Stimulated activated CD8-positive, alpha-beta memory T cell treated with anti-CD3 and anti-CD28 coated beads, Interleukin-4, amount 100 ng/mL, for 1 hour (primary cell): ENCODE results near the gene GRB10.

ENCODE experiments used
- DNase-seq, 2 donors: peaks; one replicate each; pipeline ENCODE4 v3.0.0-alpha.2; 2020; ENCODE audit warnings: low read depth in 2 of 2, low spot score in 1 of 2

The GRB10 gene

DNA sequence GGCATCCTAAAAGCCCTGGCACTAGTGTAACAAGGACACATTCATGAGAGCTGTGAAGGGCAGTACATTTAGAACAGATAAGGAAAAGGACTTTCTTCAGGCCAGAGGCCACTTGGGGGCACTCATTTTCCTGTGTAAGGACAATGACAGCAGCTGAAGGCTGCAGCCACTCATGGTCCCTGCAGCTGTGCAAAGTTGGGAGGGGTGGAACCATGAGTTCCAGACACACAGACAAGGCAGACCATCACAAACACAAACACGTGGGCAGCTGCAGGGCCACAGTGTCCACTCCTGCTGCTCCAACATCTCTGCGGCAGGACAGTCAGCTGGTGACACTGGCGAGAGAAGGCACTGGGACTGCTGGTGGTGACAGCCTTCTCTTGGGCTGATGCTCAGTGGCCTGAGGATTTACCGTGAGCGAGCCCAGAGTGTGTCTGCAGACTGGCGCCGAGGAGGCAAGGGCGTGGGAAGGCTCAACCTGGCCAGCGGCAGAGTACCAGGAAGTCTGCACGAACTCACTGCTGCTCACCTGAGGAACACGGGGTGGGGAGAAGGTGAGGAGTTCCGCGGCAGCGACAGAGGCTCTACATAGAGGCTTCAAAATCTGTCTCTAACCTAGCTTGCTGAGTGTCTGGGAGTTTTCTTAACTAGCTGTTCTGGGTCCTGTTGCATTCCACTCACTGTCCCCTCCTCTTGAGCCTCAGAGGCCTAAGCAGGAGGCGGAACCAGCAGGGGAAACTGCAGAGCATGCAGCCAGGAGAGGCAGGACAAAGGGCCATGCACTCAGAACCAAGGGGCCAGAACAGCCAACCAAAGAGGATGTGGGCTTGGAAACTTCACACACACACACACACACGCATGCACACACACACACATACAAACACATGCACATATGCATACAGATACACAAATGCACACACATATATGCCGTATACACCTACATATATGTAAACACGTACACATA lies 141.0 kb downstream of the GRB10 start:
- no peak for DNase-seq

- no peak for DNase-seq
These were observed 141.9 kb downstream of the GRB10 start for GRCh38 chr7:50640779-50641178.

DNA sequence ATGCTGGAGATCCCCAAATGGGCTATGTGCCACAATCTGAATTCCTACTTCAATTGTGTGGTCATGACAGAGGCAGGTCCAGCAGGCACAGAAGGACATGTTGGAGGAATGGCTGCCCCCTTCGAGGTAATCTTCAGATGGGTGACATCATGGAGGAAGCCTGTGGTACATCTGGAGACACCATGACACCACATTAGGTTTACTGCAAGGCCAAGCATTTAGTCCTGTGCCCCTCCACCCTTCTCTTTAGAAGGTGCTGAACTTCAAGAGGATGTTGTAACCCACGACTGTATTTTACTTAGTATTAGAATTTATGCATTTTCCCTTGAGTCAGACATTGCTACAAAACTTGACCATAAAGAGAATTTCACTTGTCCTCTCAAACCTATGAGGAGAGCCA lies 142.4 kb downstream of the GRB10 start:
- no peak for DNase-seq

DNA sequence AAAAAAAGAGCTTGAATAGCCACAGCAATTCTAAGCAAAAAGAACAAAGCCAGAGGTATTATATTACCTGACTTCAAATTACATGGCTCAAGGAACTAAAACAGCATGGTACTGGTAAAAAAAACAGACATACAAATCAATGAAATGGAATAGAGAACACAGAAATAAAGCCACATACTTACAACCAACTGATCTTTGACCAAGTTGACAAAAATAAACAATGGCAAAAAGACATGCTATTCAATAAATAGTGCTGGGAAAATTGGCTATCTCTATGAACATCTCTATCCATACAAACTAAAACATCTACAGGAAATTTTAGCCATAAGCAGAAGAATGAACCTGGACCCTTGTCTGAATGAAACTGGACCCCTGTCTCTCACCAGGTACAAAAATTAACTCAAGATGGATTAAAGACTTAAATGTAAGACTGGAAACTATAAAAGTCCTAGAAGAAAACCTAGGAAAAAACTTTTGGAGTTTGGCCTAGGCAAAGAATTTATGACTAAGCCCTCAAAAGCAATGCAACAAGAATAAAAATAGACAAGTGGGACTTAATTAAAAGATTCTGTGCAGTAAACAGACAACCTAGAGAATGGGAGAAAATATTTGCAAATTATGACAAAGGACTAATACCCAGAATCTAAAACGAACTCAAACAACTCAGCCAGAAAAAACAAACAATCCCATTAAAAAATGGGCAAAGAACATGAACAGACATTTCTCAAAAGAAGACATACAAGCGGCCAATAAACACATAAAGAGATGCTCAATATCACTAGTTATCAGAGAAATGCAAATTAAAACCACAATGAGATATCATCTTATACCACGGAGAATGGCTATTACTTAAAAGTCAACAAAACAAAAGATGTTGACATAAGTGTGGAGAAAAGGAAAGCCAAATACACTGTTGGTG lies 144.7 kb downstream of the GRB10 start:
- no peak for DNase-seq

DNA sequence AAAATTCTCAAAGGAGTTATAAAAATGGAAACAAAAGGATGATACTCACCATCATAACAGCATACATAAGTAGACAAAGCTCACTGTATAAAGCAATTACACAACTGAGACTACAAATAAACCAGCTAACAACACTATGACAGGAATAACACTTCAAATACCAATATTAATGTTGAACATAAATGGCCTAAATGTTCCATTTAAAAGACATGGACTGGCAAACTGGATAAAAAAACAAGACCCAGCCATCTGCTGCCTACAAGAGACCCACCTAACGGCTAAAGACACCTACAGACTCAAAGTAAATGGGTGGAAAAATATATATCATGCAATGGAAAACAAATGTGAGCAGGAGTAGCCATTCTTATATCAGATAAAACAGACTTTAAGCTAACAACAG lies 148.3 kb downstream of the GRB10 start:
- DNase-seq = no peak

DNA sequence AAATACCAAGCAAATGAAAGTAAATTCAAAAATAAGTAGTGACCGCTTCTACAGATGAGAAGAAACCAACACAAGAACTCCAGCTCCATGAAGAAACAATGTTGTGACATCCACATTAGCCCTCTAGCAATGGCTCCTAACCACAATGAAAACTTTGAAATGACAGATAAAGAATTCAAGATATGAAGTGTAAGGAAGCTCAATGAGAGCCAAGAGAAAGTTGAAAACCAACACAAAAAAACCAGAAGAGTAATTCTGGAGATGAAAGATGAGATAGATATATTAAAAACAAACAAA lies 149.3 kb downstream of the GRB10 start:
- no peak for DNase-seq

DNA sequence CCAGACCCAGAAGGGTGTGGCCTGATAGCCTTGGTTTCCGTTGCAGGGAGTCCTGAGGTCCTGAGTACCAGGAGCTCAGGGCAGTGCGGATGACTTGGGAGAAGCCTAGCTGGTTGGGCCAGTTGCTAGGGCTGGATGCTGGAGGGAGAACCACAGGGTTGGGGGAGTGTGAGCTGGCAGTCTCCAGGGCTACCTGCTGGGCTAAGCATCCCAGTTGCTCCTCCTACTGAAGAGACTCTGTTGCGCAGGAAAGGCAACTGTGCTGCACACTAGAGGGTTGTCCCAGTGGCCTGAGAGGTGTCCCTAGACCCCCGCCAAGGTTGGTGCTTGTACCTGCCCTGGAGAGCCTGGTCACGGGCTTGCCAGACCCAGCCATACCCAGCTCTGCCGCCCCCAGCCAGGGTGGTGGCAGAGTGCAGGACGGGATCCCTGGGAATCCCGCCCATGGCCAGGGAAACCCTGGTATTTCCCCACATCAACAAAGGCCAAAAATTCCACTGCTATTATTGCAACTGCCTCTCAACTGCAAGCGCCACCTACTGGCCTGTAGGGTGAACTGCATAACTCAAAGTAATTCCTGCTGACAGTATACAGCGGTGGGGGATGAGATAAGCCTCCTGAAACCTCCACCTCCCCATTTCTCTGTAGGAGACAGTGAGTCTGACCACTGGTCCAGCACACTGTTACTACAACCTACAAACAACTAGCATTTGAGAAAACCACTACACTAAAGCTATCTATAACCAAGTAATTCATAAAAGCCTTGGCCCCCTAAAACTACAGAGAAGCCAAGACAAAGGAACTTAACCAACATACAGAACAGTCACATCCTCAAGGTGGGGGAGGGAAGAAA lies 149.9 kb downstream of the GRB10 start:
- peak; percentile 19 to 28 for DNase-seq

GRCh38 chr7:50631639-50632038 lies 151.1 kb downstream of the GRB10 start:
- DNase-seq = no peak

GRCh38 chr7:50631100-50631499 lies 151.6 kb downstream of the GRB10 start:
- no peak for DNase-seq

- no peak for DNase-seq
These were observed 153.3 kb downstream of the GRB10 start for GRCh38 chr7:50629238-50629901.

DNA sequence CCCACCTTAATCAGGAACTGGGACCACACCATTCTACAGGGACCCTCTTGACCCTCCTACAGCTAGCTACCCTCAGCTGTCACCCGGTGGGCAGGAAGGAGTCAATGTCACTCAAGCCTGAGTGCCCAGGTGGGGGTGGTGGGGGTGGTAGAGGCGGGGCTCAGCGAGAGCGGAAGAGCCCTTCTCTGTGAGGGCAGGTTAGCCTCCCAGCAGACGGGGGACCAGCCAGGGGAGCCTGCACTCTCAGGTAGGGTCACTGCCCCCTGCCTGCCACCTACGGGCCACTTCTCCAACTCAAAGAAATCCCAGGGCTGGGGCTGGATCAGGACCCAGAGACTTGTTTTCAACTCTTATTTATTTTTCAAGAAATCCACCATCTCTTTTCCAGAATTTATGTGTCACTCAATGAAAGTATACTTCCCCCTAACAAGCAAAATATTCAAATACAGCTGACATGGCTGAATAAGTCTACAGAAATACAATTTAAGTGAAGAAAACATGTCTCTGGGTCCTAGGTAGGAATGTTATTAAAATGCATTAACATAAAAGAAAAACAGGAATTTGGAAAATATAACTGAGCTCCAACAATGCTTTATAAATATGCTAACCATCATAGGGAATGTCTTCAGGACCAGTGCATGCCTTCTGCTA lies 154.1 kb downstream of the GRB10 start:
- no peak for DNase-seq

GRCh38 chr7:50627824-50628361 lies 154.8 kb downstream of the GRB10 start:
- no peak for DNase-seq

- no peak for DNase-seq
These were observed 156.4 kb downstream of the GRB10 start for GRCh38 chr7:50626286-50626685.

GRCh38 chr7:50625360-50625759 lies 157.3 kb downstream of the GRB10 start:
- no peak for DNase-seq

- DNase-seq = no peak
These were observed 159.9 kb downstream of the GRB10 start for GRCh38 chr7:50622821-50623220.

GRCh38 chr7:50621973-50622490 lies 160.7 kb downstream of the GRB10 start:
- no peak for DNase-seq

DNA sequence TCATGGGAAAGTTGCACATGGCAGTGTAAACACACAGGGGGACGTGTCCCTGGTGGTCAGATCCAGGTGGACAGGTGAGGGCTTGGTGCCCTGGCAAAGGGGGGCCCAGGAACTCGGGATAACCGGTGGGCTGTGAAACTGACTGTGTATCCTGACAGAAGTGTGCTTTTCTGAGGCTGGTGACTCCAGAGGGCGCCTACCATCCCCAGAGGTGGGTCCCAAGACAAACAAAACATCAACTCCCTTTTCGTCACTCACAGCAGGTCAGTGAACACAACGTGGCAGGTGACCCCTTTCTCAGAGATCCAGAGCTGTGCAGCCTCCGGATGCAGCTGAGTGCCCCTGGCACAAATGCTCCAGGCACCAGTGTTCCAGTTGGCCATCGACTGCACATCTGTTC lies 161.5 kb downstream of the GRB10 start:
- DNase-seq = no peak

DNA sequence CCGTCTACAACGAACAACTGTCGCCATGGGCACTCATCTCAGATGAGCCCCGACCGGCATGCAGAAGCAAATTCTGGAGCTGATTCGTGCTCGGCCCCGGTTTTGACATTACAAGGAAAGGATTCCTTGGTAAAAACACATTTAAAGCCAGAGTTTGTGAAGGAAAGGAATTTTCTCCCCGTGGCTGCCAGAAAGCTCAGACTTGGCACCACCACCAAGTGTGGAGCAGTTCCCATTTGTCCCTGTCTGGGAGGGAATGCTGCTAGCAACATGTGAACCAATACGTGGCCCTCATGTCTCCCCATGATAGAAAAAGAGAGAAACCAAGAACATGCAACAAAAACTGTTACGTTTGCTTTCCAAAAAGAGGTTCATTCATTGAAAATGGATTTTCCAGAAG lies 162.3 kb downstream of the GRB10 start:
- no peak for DNase-seq

GRCh38 chr7:50619684-50620083 lies 163.0 kb downstream of the GRB10 start:
- no peak for DNase-seq

GRCh38 chr7:50618281-50618680 lies 164.4 kb downstream of the GRB10 start:
- no peak for DNase-seq
